ENCODE measurements around the gene KCNA4. TPM values are rescaled to one million over a fixed set of nuclear protein-coding genes. Genes with fewer than 3 reads are reported as not detected.

The KCNA4 gene
- total and polyA plus RNA-seq, 11 donors = 1.7 to 12.2 (median 6.8) TPM

DNA sequence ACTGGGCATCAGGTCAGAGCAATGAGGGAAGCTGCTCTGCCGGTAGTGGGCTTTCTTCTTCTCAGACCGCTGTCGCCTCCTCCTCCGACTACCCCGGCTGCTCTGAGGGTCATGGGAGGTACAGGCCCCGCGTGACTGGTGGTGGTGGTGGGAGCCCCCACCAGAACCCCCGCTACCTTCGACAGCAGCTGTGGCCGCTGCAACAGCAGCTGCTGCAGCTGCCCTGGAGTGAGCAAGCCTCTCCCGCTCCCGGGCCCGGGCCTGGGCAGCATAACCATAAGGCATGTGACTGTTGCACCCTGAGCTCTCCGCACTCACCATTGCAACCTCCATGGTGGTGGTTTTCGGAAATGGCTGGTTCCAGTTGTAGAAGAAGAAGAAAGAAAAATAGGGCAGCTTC, 4.5 kb downstream of the KCNA4 start:
- intact Hi-C loops (cut with DNase I) = loop anchor here in 2 of 10 donors (10.0 kb wide), 2 partner anchors 228 to 238 kb away; no protein-coding TSS in a partner anchor
- no peaks in the 10 kb centered on the region for H3K9me3 ChIP-seq
- ATAC-seq = no peak
- no peak overlapping the region for H3K4me3 ChIP-seq
- no peak overlapping the region for H3K27ac ChIP-seq
- 93 to 95% (median 94%) methylated on average over 14 to 15 of the region's 15 CpGs for WGBS, 4 donors
- DNase-seq = peak in 1 of 5 donors; percentile 37
- H3K36me3 ChIP-seq = no peaks in the 10 kb centered on the region
- peaks cover 0 to 8% (median 0%) of the 10 kb centered on the region in 12 donors for H3K4me1 ChIP-seq
- H3K27me3 ChIP-seq = peaks cover 0 to 24% (median 6%) of the 10 kb centered on the region in 9 donors
- TF ChIP-seq, protein P1, sequence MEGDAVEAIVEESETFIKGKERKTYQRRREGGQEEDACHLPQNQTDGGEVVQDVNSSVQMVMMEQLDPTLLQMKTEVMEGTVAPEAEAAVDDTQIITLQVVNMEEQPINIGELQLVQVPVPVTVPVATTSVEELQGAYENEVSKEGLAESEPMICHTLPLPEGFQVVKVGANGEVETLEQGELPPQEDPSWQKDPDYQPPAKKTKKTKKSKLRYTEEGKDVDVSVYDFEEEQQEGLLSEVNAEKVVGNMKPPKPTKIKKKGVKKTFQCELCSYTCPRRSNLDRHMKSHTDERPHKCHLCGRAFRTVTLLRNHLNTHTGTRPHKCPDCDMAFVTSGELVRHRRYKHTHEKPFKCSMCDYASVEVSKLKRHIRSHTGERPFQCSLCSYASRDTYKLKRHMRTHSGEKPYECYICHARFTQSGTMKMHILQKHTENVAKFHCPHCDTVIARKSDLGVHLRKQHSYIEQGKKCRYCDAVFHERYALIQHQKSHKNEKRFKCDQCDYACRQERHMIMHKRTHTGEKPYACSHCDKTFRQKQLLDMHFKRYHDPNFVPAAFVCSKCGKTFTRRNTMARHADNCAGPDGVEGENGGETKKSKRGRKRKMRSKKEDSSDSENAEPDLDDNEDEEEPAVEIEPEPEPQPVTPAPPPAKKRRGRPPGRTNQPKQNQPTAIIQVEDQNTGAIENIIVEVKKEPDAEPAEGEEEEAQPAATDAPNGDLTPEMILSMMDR (IDR thresholded peaks at IDR 0.05) = no peak
- no peak for TF ChIP-seq POLR2A (IDR thresholded peaks at IDR 0.05)

DNA sequence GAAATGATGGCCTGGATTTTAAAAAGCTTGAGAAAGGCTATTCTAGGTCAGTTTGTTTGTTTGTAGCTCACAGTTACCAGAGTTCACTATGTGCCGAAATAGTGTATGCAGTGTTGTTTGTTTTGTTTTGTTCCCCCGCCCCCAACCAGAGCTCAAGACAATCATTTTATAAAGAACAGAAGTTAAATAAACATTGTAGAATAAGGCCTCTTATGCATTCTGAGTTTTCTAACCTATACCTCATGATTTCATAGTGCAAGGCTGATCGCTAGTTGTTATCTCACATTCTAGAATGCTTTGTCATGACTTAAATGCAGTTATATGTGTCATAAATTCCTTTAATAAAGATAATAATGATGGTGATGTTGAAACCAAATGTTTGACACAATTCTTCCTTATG, 7.8 kb downstream of the KCNA4 start:
- TF ChIP-seq, protein P1 (IDR thresholded peaks at IDR 0.05) = no peak
- TF ChIP-seq POLR2A (IDR thresholded peaks at IDR 0.05) = no peak
- Histone ChIP-seq H3K27ac (peak overlapping the region in 7 of 12 donors; percentile 12 to 62 (median 38)), H3K4me1 (peaks cover 0 to 9% (median 0%) of the 10 kb centered on the region in 12 donors), H3K9me3 (no peaks in the 10 kb centered on the region), H3K27me3 (no peaks in the 10 kb centered on the region), H3K4me3 (no peak overlapping the region), H3K36me3 (no peaks in the 10 kb centered on the region)
- no peak for DNase-seq
- peak in 2 of 4 donors; percentile 69 to 79 for ATAC-seq
- 46 to 56% (median 49%) methylated on average over 3 of the region's 3 CpGs for WGBS, 4 donors
- intact Hi-C loops (cut with DNase I) = no loop called here

DNA sequence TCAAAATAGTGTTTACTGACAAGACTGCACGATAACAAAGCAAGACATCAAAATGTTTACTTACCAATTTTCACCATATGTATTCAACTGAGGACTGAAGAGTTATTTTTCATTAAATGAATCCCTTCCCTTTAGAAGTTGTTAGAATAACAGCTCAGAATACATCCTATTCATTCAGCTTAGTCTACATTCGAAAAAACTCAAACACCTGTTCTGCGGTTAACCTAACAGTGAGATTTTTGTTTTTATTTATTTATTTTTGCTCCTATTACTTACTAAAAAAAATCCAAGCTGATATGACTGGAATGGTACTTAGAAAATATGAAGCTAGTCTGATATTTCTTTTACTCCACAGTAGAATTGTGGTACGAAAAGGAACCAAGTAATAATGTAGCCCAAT, 10.0 kb downstream of the KCNA4 start:
- Histone ChIP-seq H3K4me3 (no peak overlapping the region), H3K9me3 (no peaks in the 10 kb centered on the region), H3K27ac (no peak overlapping the region), H3K27me3 (no peaks in the 10 kb centered on the region), H3K4me1 (peaks cover 0 to 17% (median 2%) of the 10 kb centered on the region in 12 donors), H3K36me3 (no peaks in the 10 kb centered on the region)
- 81 to 86% (median 84%) methylated on average over 4 of the region's 4 CpGs for WGBS, 4 donors
- no peak for DNase-seq
- no peak for ATAC-seq
- intact Hi-C loops (cut with DNase I) = no loop called here
- TF ChIP-seq POLR2A (IDR thresholded peaks at IDR 0.05) = no peak
- TF ChIP-seq, protein P1 (IDR thresholded peaks at IDR 0.05) = no peak

DNA sequence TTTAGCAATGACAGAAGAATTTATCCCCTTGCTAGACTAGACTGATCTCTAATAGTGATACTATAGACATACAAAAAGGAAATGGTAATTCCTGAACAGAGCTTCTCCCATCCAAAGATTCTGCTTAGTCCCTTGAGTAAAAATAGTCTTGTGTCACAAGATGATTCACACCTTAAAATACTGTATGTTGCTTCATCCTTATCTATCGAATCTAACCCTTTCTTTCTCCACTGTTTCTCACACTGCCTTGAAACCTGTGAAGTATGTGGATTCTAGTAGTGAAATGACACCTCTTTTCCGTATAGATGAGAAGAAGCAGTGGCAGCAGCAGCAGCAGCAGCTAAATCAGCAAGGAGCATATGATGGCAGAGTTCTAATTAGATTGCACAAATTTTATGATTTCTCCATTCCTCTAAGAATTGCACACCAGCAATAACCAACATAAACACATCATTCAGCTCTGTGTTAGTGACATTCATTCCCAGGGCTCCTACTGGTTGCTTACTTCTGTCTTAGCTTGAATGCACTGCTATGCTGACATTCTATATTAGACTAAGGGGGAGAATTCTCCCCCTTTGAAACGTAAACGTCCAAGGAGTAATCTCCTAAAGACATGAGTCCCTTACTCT, 14.6 kb downstream of the KCNA4 start:
- TF ChIP-seq, protein P1 (IDR thresholded peaks at IDR 0.05) = no peak
- no peak for TF ChIP-seq POLR2A (IDR thresholded peaks at IDR 0.05)
- 20 to 29% (median 24%) methylated on average over 4 of the region's 4 CpGs for WGBS, 4 donors

More for the DNA sequence above, 14.6 kb downstream of the KCNA4 start:
- intact Hi-C loops (cut with DNase I) = no loop called here
- Histone ChIP-seq H3K4me3 (no peak overlapping the region), H3K36me3 (no peaks in the 10 kb centered on the region), H3K27ac (peak overlapping the region in 4 of 12 donors; percentile 12 to 80 (median 44)), H3K4me1 (peaks cover 0 to 21% (median 4%) of the 10 kb centered on the region in 12 donors), H3K9me3 (no peaks in the 10 kb centered on the region), H3K27me3 (no peaks in the 10 kb centered on the region)
- DNase-seq (no peak), ATAC-seq (peak in 2 of 4 donors; percentile 22 to 28)
